ENCODE data around the gene SMARCA2.
A peak's percentile ranks its signal among the peaks of the same experiment; 100 is the strongest.

Gene SMARCA2

DNA sequence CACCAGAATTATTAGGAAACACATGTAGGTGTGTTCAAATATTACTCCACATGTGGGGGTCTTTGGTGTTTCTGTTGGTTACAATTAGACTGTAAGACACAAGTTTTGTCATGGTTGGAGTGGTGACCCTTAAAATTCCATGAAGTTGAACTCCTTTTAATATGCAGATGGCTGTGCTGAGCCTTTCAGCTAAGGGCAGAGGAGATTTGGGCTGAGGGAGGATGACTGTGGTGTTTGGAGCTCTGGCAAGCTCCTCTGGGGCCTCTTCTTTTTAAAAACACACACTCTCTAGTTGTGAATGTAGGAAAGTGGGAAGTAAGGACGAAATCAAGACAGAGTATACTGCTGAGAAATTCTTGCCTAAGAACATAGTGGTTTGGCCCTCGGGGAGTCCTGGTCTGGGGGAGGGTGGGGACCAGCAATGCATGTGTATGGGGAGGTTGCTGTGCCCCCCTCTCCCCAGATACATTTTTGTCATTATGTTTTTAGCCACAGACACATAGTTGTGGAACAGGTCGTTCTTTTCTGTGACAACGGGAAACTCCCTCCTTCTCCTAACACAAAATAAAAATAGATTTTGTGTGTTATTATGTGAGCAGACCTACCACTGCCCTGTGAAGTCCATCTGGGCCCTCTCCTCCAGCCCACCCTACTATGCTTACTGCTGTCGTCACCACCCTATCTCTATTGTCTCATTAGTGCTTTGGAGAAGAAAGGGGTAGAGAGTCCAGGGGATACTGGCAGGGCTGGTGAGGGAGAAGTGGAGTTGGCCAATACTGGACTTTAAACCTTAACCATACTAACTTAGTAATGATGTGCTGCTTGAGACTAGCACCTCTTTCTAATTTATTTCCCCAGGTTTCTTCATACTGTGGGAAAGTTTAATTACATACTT, 10.0 kb downstream of the SMARCA2 start:
- TF ChIP-seq, protein P1, sequence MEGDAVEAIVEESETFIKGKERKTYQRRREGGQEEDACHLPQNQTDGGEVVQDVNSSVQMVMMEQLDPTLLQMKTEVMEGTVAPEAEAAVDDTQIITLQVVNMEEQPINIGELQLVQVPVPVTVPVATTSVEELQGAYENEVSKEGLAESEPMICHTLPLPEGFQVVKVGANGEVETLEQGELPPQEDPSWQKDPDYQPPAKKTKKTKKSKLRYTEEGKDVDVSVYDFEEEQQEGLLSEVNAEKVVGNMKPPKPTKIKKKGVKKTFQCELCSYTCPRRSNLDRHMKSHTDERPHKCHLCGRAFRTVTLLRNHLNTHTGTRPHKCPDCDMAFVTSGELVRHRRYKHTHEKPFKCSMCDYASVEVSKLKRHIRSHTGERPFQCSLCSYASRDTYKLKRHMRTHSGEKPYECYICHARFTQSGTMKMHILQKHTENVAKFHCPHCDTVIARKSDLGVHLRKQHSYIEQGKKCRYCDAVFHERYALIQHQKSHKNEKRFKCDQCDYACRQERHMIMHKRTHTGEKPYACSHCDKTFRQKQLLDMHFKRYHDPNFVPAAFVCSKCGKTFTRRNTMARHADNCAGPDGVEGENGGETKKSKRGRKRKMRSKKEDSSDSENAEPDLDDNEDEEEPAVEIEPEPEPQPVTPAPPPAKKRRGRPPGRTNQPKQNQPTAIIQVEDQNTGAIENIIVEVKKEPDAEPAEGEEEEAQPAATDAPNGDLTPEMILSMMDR (IDR thresholded peaks at IDR 0.05; ENCODE audit: low read depth, low read length), result no peak
- H3K4me3 ChIP-seq (replicated peaks in 1 of 2; ENCODE audit: low read depth in 2 of 2, low read length in 2 of 2), result no peak overlapping the region
- DNase-seq (ENCODE audit: low read depth in 2 of 2), result peak; percentile 15 to 51

DNA sequence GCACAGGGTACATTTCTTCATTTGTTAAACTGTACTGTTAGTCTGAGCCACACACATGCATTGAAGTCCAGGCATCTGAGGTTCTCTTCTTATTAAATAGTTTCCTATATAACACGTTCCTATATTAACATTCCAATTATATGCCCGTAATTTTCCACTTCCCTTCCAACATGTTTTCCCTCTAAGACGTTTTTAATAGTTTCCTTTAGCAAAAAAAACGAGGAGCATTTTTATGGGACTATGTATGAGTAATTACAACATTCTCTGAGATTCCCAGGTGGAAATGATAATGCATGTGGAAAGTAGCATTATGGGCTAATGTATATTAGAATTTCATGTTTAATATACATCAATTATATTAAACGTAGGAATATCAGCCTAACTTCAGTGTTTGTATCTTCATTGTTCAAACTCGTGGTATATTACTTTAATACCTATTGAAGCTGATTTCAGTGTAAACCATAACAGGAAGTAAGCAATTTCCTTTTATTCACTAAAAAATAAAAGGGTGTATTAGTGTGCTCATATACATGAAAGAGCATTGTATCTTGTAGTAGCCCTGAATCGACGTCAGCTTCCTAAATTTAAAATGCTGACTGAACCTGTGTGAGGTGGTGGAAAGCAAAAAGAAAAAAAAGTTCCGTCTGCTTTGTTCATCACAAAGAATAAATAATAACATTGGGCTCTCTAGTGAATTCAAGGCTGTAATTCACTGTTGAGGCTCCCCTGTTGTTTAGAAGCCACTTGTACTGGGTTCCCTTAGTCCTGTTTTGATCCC, 11.3 kb downstream of the SMARCA2 start:
- peak in 1 of 2 donors; percentile 28 for DNase-seq (ENCODE audit: low read depth in 2 of 2)
- no peak overlapping the region for H3K4me3 ChIP-seq (replicated peaks in 1 of 2; ENCODE audit: low read depth in 2 of 2, low read length in 2 of 2)
- TF ChIP-seq, protein P1 (IDR thresholded peaks at IDR 0.05; ENCODE audit: low read depth, low read length), result no peak

DNA sequence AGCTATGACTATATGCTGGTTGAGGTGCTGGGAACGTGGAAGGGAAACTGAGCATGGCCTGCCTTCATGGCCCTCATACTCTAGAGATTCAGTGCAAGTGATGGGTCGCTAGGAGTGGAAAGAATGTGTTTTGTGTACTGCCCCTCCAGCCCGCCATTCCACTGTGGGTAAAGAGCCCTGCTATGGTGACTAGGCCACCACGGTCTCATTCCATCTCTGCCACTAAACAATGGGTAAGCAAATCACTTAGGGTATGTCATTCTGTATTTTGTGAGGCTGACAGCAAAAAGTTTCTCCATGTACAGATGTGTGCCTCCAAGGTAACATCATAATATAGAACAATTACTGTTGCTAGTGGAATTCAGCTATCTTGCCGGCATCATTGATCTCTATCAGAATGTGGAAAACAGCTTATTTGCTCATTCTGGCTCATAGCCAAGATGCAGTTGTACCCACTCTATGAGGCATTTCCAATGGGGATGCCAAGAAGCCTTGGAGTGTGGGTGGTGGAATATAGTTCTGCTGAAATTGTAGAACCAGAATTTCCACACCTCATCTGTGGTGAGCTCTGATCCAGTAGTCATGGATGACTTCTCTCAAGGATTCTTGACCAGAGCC, 12.5 kb downstream of the SMARCA2 start:
- DNase-seq (ENCODE audit: low read depth in 2 of 2), result no peak
- no peak overlapping the region for H3K4me3 ChIP-seq (replicated peaks in 1 of 2; ENCODE audit: low read depth in 2 of 2, low read length in 2 of 2)
- TF ChIP-seq, protein P1 (IDR thresholded peaks at IDR 0.05; ENCODE audit: low read depth, low read length), result no peak

DNA sequence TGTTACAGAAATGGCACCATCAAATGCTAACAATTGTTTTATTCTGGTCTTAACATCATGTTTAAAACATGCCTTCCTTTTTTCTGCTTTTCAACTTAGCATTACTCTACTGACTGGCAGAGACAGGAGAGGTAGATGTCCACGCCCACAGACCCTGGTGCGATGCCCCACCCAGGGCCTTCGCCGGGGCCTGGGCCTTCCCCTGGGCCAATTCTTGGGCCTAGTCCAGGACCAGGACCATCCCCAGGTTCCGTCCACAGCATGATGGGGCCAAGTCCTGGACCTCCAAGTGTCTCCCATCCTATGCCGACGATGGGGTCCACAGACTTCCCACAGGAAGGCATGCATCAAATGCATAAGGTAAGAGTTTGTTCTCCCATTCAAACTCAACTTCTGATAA, 13.7 kb downstream of the SMARCA2 start:
- no peak for DNase-seq (ENCODE audit: low read depth in 2 of 2)
- TF ChIP-seq, protein P1 (IDR thresholded peaks at IDR 0.05; ENCODE audit: low read depth, low read length), result no peak
- no peak overlapping the region for H3K4me3 ChIP-seq (replicated peaks in 1 of 2; ENCODE audit: low read depth in 2 of 2, low read length in 2 of 2)

GRCh38 chr9:2029666-2030170, 14.6 kb downstream of the SMARCA2 start:
- DNase-seq (ENCODE audit: low read depth in 2 of 2), result no peak
- TF ChIP-seq, protein P1 (IDR thresholded peaks at IDR 0.05; ENCODE audit: low read depth, low read length), result no peak
- H3K4me3 ChIP-seq (replicated peaks in 1 of 2; ENCODE audit: low read depth in 2 of 2, low read length in 2 of 2), result no peak overlapping the region

DNA sequence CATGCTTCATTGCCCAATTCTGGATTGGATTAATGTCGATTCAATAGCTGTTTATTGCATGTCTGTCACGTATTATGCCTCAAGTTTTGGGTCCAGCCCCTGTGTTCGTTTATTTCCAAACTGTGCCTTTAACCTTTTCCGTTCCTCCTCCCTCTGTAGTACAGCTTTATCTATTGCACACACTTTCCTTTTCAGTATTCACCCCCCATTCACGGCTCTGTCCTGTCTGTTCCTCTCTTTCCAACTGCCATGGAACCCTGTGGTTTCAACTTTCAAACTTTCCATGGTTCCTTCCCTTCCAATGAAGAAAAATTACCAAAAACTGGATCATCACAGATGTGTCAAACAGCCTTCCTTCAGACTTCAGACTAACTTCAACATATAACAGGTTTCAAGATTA, 17.1 kb downstream of the SMARCA2 start:
- no peak overlapping the region for H3K4me3 ChIP-seq (replicated peaks in 1 of 2; ENCODE audit: low read depth in 2 of 2, low read length in 2 of 2)
- TF ChIP-seq, protein P1 (IDR thresholded peaks at IDR 0.05; ENCODE audit: low read depth, low read length), result no peak
- DNase-seq (ENCODE audit: low read depth in 2 of 2), result no peak
